Measurements from ENCODE around the gene FBXL15. TPM values are rescaled to one million over a fixed set of nuclear protein-coding genes. Genes with fewer than 3 reads are reported as not detected.

The FBXL15 gene
- total and polyA plus RNA-seq, 9 of the 15 experiments (the other 6 are each of a cell fraction or from before 2014, with no cell fraction given) = 0.08 to 25.9 (median 3.5) TPM

DNA sequence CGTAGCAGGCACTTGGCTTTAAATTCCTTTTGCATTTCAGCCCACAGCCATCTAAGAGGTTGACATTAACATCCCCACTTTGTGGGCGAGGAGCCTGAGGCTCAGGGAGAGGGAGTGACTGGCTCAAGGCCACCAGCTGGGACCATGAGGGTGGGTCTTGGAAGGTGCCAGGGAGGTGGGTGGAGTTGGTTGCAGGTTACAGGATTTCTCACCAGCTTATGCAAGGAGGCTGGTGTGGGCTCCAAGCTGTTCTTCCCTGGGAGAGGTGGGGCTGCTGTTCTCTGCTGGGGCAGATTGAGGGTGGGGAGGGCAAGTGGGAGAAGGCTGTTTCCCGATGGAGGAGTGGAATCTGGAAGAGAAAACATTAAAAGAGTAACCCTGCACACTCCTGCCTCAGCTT is 44.8 kb downstream of the FBXL15 start:
- no peaks in the 10 kb centered on the region for H3K9me3 ChIP-seq (replicated peaks; ENCODE audit: control insufficient read depth, insufficient read depth, low read depth, low read length)
- ATAC-seq (no peak), DNase-seq (ENCODE audit: extremely low read depth in 1 of 4, low spot score in 3 of 4) (no peak), FAIRE-seq (no peak)
- no peak overlapping the region for H2AFZ ChIP-seq (ENCODE audit: low read depth, low read length)
- 57% methylated on average over 2 of the region's 3 CpGs for WGBS (ENCODE audit: insufficient coverage, low coverage, missing lambda C conversion rate)
- H3K9me1 ChIP-seq (ENCODE audit: control insufficient read depth, insufficient read depth, low read length) = no peaks in the 10 kb centered on the region
- intact Hi-C loops (cut with micrococcal nuclease) = no loop called here
- ChIA-PET CTCF (ENCODE audit: low intra/inter-chr PET ratio) (no interaction called here), POLR2A (interaction anchor here (0.8 to 1.2 kb wide), 3 partner anchors 14 to 24 kb away, joined by 3 to 4 read pairs (median 4); partner anchors contain the start of gene C10orf95)
- no peak overlapping the region for H3K9ac ChIP-seq (ENCODE audit: insufficient read depth in 1 of 2, low read depth in 2 of 2, low read length in 2 of 2)
- H3K27me3 ChIP-seq (ENCODE audit: control insufficient read depth in 2 of 2, insufficient read depth in 2 of 2, low read length in 2 of 2) = no peaks in the 10 kb centered on the region
- no peak overlapping the region for H3K4me3 ChIP-seq
- H3K27ac ChIP-seq (ENCODE audit: extremely low read depth, low read depth, low read length) = no peak overlapping the region
- BruUV-seq (replicated peaks) = no TSS peak
- no peaks in the 10 kb centered on the region for H3K79me2 ChIP-seq (ENCODE audit: control insufficient read depth, insufficient read depth, low read length)
- no peaks in the 10 kb centered on the region for H3K36me3 ChIP-seq (ENCODE audit: control insufficient read depth, insufficient read depth, low read length)
- no peak for TF ChIP-seq SAP30 (IDR thresholded peaks at IDR 0.05; ENCODE audit: borderline replicate concordance, insufficient read depth, low read depth, low read length, poor library complexity, severe bottlenecking)
- no peak for TF ChIP-seq BRD4 (IDR thresholded peaks at IDR 0.05)
- TF ChIP-seq ARID1B (IDR thresholded peaks at IDR 0.05) = no peak
- no peak for TF ChIP-seq RBM14 (IDR thresholded peaks at IDR 0.05; ENCODE audit: borderline replicate concordance, insufficient read depth, low read depth, low read length)
- no peak for TF ChIP-seq SMARCA4 (IDR thresholded peaks at IDR 0.05)
- no peak for TF ChIP-seq TAL1 (IDR thresholded peaks at IDR 0.05)
- TF ChIP-seq CREBBP (IDR thresholded peaks at IDR 0.05; ENCODE audit: low read depth, low read length) = no peak
- TF ChIP-seq RBM22 (IDR thresholded peaks at IDR 0.05; ENCODE audit: low read depth, low read length, poor library complexity, severe bottlenecking) = no peak
- no peak for TF ChIP-seq ZNF140 (CRISPR knock-in tag; IDR thresholded peaks at IDR 0.05)
- no peak for TF ChIP-seq SMARCA5 (IDR thresholded peaks at IDR 0.05)
- TF ChIP-seq ZNF24 (IDR thresholded peaks at IDR 0.05) = no peak
- no peak overlapping the region for H3K4me2 ChIP-seq (ENCODE audit: insufficient read depth, low read length)
- in situ Hi-C loops (cut with MboI) = no loop called here
- peaks cover 23 to 40% of the 10 kb centered on the region in 2 experiments for H3K4me1 ChIP-seq (replicated peaks in 1 of 2; ENCODE audit: control insufficient read depth in 2 of 2, insufficient read depth in 2 of 2, low read length in 2 of 2)
- H4K20me1 ChIP-seq (replicated peaks; ENCODE audit: control insufficient read depth, insufficient read depth, low read length) = no peaks in the 10 kb centered on the region
